Fibroblast of lung (primary cell): Measurements from ENCODE around the gene CDKAL1.

Experiments
- CTCF ChIP-seq, 2 donors: IDR thresholded peaks in 1 of 2; conservative IDR thresholded peaks in 1 of 2; 1 replicate in 1 of 2; 2 replicates in 1 of 2; pipeline ENCODE4 v1.5.1; 2011 to 2012; ENCODE audit warnings: low read length in 2 of 2, control low read depth in 1 of 2, inconsistent platforms in 1 of 2, low read depth in 1 of 2, mild to moderate bottlenecking in 1 of 2
- EZH2 ChIP-seq: IDR thresholded peaks from 2 replicates; pipeline ENCODE4 v1.5.1; 2012; ENCODE audit warnings: low read length, control low read depth, mild to moderate bottlenecking; ENCODE audit errors: missing control alignments

DNA sequence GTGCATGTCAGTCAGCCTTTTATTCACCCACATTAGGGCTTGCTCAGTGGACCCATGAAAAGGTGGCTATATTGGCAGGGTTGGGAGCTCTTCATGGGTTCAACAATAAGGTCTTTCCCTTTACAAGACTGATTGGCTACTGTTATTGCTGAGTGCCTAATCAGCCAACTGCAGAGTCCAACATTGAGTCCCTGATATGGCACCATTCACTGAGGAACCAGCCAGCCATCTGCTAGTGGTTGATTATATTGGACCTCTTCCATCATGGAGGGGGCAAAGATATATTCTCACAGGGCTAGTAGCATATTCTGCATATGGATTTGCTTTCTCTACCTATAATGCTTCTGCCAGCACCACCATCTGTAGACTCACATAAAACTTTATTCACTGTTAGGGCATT is 69.9 kb downstream of the CDKAL1 start:
- TF ChIP-seq EZH2 (no peak), CTCF (conservative IDR thresholded peaks at IDR 0.05 in 1 of 2, IDR thresholded peaks at IDR 0.05 in 1 of 2; ENCODE audit: low read depth in 1 of 2, low read length in 2 of 2) (no peak)
